ENCODE results near the gene FBN2.

GRCh38 chr5:128512894-128513293 lies 25.2 kb downstream of the FBN2 start:
- TF ChIP-seq EZH2 (IDR thresholded peaks at IDR 0.05) (no peak), POLR2AphosphoS5 (IDR thresholded peaks at IDR 0.05; ENCODE audit: borderline replicate concordance, low read depth, low read length) (no peak)
